OCI-M1 (cell line): ENCODE data around the gene TEAD3.
"Not testable (repeated sequence)": the region's sequence is repeated elsewhere in the genome, so short reads cannot be mapped to it uniquely, and the experiment has no call there.

ENCODE experiments used
- DNase-seq: peaks from one replicate; lab custom pipeline; 2025; lab: John Stamatoyannopoulos, UW

TEAD3 gene

DNA sequence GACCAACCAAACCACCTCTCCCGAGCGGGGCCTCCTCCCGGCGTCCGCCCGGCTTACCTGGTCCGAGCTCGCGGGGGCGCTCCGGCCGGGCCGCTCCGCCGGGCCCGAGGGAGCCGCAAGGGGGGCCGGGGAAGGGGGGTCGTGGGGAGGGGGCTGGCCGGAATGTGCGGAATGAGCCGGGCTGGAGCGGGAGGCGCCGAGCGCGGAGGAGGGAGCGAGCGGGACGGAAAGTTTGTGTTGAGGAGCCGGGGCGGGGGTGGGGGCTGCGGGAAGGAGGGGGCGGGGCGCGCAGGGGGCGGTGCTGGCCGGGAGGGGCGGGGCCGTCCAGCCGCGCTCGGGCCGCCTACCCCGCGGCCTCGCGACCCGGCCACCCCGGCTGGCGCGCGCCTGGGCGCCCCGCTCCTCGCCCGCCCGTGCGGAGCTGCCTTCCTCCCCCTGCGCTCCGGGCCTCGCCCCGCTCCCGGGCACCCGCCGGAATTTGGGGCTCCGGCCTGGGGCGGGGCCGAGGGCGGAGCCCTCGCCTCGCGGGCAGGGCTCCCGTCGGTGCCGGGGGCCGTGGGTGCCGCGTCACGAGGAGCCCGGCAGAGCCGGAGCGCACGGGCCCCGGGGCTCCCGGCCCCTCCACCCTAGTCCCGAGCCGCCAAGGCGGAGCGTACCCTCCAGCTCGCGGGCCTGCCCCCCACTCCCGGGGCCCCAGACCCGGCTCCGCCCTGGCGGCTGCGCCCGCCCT, at the start of gene TEAD3:
TSS of gene TEAD3 (minus strand) at position 239 of the 730 bp plus-strand sequence.
- peak; percentile 75 for DNase-seq

DNA sequence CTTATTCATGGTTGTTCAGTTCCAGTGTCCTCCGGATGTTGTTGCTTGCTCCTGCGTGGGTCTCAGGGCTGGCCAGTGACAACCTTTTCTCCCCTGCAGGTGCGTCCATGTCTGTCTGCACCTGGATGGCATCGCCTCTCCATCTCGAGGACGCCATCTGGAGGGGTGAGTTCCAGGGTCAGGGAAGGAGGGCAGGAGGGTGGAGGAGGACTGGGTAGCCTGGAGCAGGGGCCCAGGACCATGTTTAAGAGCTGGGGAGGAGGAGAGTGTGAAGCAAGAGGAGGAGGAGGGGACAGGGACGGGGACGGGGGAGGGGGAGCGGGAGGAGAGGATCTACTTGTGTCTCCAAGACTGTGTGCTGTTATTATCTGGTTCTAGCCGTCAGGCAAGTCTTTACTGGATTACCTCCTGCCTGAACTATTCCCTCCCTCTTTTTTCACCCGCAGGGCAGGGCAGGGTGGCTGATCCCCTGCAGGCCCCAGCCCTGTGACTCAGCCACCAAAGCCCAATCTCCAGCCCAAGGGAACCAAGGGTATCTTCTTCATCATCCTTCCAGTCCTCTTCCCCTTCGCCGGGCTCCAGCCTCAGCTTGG, 48.0 kb upstream of the TEAD3 start:
- peak; percentile 43 for DNase-seq

- DNase-seq: peak; percentile 37
These were observed 46.7 kb upstream of the TEAD3 start for GRCh38 chr6:35543459-35544193.

DNA sequence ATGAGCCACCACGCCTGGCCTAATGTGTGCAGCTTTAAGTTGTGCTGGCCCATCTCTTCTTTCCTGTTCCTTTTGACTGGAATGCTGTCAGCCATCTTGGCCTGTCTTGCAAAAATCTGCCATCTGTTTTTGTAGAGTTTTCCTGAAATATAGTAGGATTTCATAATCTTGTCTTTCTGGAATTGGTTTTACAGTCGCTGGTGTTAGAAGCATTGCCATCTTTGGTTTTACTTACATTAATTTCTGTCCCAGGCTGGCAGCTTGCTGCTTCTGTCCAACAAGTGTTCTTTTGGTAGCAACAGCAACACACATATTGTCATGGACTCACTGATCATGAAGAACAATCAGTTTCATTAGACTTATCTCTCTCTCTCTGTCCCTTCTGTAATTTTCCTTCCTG, 45.0 kb upstream of the TEAD3 start:
- no peak for DNase-seq

- no peak for DNase-seq
These were observed 42.3 kb upstream of the TEAD3 start for GRCh38 chr6:35539223-35539622.

- not testable (repeated sequence) for DNase-seq
These were observed 39.0 kb upstream of the TEAD3 start for GRCh38 chr6:35535847-35536246.

DNA sequence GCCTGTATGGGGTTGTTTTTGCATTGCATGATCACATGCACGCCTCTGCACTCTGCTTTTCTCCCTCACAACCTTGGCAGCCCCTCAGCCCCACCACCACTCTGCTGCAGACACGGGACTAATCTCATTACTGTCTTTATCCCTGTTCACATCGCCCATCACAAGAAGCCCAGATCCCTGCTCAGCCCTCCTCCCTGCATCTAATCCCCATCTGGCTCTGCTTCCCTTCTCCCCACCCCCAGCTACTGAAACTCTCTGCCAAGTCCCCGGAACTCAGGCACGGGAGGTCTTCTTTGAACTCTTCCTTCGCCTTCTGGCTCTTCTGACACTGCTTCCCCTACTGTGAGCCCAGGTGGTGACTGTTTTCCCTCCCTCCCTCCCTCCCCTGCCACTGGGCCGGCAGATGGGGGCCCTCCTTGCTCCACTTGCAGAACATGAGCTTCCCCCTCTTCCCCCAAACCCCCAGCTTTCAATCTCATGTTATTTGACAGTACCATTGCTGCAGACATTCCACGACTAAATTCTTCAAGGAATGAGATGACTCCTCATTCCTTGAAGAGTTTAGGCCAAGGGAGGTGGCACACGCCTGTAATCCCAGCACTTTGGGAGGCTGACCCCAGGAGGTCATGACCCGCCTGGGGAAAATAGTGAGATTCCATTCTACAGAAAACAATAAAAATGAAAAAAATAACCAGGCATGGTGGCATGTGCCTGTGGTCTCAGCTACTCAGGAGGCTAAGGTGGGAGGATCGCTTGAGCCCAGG, 37.7 kb upstream of the TEAD3 start:
- no peak for DNase-seq

- DNase-seq: no peak
These were observed 37.1 kb upstream of the TEAD3 start for GRCh38 chr6:35533981-35534380.

DNA sequence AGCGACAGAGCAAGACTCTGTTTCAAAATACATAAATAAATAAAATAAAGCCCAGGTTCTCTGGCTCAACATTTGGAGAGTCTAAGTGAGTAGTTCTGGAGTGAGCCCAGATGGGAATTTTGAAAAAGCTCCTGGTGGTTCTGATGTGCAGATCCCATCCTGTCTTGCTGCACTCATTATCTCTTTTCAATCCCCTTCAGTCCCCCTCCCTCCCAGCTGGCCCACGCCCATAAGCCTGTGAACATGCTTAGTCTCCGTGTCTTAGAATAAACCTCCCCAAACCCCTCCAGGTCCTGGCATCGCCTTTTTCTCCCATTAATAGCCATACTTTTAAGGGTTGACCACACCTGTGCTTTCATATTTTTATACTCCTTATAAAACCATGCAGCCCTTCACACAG, 35.2 kb upstream of the TEAD3 start:
- no peak for DNase-seq

GRCh38 chr6:35524380-35525020, 27.6 kb upstream of the TEAD3 start:
- no peak for DNase-seq

DNA sequence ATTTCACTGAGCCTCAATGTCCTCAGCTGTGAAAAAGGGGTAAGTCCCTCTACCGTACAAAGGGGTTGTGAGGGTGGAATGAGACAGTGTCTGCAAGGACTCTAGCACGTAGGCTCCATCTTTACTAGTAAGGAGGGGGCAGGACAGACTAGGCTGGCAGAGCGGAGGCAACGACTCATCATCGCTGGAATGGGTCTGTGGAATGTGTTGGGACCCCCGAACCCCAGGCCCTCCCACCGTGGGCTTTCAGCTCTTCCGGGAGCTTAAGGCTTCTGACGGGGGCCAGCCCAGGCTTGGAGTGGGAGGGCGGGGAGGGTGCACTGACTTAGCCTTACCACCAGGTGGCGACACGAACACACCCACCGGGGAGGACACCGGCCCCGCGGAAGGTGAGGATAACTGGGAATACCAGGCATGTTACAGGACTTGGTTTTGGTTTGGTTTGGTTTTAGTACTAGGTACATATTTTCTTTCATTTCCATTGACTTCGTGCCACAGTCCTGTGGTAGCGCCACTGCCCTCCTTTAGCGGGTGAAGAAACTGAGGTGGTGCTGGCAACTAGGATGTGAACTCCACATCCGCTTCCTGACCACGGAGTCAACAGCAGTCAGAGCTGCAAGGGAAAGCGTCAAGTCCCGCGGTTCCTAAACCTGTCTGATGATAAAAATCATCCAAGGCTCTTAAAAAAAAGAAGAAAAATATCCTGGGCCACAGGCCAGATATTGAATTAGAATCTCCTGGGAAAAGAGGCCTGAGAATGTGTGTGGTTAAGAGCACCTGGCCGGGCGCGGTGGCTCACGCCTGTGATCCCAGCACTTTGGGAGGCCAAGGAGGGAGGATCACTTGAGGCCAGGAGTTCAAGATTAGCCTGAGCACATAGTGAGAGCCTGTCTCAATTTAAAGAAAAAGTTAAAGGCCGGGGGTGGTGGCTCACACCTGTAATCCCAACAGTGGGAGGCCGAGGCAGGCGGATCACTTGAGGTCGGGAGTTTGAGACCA, 26.1 kb upstream of the TEAD3 start:
- peak; percentile 80 for DNase-seq

GRCh38 chr6:35522151-35522550, 25.3 kb upstream of the TEAD3 start:
- DNase-seq: no peak

- no peak for DNase-seq
These were observed 24.4 kb upstream of the TEAD3 start for GRCh38 chr6:35521235-35521634.

DNA sequence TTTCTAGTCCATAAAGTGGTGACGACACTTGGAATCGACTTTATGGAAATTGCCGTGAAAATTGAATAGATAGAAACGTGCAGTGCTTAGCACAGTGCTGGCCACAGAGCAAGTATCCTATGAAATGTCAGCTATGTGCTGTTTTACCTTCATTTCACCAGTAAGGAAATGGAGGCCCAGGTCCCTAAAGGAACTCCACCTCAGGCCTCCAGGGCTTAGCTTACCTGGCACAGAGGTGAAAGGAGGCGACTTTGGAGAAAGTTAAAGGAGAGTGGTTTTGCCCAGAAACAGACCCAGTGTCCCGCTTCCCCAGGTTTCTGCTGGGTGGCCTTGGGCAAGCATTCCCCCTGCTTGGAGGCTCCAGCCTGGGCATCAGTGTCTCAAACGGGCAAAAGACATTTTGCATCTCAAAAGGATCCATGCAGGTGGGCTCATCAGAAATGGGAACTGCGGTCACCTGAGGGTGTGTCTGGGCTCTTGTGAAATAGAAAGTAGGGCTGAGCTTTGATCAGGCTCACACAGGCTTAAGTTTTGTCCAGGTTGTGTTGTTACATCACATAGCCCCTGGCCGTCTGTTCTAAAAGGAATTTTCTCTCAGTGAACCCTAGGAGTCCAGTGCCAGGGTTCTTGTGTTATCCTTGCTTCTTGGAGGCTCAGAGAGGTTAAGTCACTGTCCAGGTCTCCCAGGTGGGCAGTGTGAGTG, 22.6 kb upstream of the TEAD3 start:
- no peak for DNase-seq

DNA sequence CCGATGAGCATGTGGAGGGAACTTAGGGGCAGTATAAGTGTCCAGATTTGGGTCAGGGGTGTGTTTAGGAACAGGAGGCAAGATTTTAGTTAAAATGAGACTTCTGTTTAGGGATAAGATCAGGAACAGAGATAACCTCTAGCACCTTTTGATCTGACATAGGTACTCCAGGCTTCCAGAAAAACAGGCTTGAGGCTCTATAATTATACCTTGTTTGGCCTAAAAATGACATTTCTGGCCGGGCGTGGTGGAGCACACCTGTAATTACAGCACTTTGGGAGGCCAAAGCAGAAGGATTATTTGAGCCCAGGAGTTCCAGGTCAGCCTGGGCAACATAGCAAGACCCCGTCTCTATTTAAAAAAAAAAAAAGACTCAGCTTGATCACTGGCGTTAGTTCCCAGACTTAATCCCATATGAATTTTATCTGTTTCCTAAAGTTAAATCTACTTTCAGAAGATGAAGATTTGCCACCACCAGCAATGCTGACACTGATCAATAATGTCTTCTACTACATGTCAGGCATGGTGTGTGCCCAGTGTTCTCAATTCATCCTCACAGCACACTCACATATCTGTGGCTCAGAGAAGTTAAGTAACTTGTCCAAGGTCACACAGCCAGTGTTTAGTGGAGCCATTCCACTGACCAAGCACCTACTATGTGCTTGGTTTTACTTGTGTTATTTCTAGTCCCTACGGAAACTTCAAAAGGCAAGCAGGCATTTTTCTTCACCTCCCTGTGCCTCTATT, 21.9 kb upstream of the TEAD3 start:
- no peak for DNase-seq

DNA sequence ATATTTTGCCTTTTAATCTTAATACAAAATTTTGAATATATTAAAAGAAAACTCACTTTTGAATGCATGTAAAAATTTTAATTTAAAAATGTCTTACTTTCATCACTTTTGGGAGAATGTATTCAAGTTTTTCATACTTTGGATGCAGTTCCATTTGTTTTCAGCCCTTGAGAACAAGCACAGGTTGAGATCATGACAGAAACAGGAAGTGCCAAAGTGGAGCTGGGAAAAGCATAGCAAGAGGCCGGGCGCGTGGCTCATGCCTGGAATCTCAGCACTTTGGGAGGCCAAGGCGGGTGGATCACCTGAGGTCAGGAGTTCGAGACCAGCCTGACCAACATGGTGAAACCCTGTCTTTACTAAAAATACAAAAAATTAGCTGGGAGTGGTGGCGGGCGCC, 21.1 kb upstream of the TEAD3 start:
- not testable (repeated sequence) for DNase-seq

DNA sequence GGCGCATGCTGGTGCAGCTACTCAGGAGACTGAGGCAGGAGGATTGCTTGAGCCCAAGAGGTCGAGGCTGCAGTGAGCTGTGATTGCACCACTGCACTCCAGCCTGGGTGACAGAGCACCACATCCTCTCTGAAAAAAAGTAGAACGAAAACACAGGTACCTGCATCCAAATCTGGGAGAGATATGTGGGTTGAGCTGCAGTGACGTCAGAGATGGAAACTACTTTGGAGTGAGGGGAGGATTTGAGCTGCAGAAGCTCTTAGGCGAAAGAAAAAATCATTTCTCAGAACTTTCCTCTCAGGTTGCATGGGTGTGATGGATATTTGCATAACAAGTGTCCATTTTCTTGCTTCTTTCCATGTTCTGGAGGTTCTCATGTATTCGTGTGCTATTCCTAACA, 19.8 kb upstream of the TEAD3 start:
- DNase-seq: no peak

DNA sequence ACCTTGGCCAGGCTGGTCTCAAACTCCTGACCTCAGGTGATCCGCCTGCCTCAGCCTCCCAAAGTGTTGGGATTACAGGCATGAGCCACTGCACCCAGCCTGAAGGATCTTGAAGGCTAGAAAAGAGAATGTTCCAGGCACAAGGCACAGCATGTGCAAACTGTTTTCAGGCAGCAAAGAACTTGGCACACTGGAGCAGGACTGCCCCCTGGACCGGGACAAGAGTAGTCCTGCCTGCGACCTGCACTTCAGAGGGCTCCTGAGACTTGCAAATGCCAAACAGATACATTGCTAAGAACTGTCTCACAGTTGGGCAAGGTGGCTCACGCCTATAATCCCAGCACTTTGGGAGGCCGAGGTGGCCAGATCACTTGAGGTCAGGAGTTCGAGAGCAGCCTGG, 19.1 kb upstream of the TEAD3 start:
- DNase-seq: not testable (repeated sequence)

GRCh38 chr6:35514587-35514986, 17.7 kb upstream of the TEAD3 start:
- DNase-seq: no peak
